H1 (cell line): ENCODE measurements around the gene C3orf85. TPM values are rescaled to one million over a fixed set of nuclear protein-coding genes. Genes with fewer than 3 reads are reported as not detected.

Experiments used
- polyA plus RNA-seq, 7 experiments: library from polyadenylated mRNA; depleted of rRNA in 3 of 7; stranded (reverse) in 5 of 7; unstranded in 2 of 7; fragments of >200 nt in 5 of 7; fragments of 200-250 nt in 2 of 7; gene quantifications; 1 replicate in 5 of 7; 2 replicates in 1 of 7; 4 replicates in 1 of 7; pipeline versions ENCODE4 v1.2.1 to v1.2.3, GENCODE V29; 2011 to 2013; ENCODE audit warnings: missing spikeins in 2 of 7, mixed read lengths in 2 of 7
- total RNA-seq: library from RNA; stranded (reverse); fragmentation: NEBNext Ultra II Directional; extraction: Animal tissue kit (Norgen Biotek cat#: 25700); gene quantifications from 2 replicates; pipeline ENCODE4 v1.2.1, GENCODE V29; 2021

C3orf85 gene
- total and polyA plus RNA-seq, 2 of the 8 experiments (the other 6 are each of a cell fraction or from before 2014, with no cell fraction given): not detected

Other genes with a start within 250 kb of the C3orf85 start
- gene GUCA1C, start 182.8 kb upstream of the C3orf85 start, total RNA-seq: not detected in 2 replicates
- not detected in 2 replicates for gene GUCA1C, start 182.8 kb upstream of the C3orf85 start, polyA plus RNA-seq (2011; rRNA removed)
- gene MORC1, start 18.6 kb upstream of the C3orf85 start, total RNA-seq: not detected in 2 replicates
- gene MORC1, start 18.6 kb upstream of the C3orf85 start, polyA plus RNA-seq (2011; rRNA removed): not detected in 2 replicates
- gene DPPA2, start 179.8 kb downstream of the C3orf85 start, total RNA-seq: 11.2 and 12.6 TPM in 2 replicates
- 6.6 and 7.8 TPM in 2 replicates for gene DPPA2, start 179.8 kb downstream of the C3orf85 start, polyA plus RNA-seq (2011; rRNA removed)
- gene DPPA4, start 200.8 kb downstream of the C3orf85 start, total RNA-seq: 734 and 772 TPM in 2 replicates
- gene DPPA4, start 200.8 kb downstream of the C3orf85 start, polyA plus RNA-seq (2011; rRNA removed): 395 and 424 TPM in 2 replicates